SK-N-SH (cell line): Measurements from ENCODE around the gene SPTBN1. TPM values are rescaled to one million over a fixed set of nuclear protein-coding genes. Genes with fewer than 3 reads are reported as not detected.

Experiments
- CTCF ChIA-PET: fragments of 300-600, 350-600 bp; formaldehyde crosslinking; extraction: SDS; loops from one replicate; lab custom pipeline; 2021; lab: Yijun Ruan, JAX
- POLR2A ChIA-PET: fragments of 350-600 bp; sonication (Branson Sonifier 250); formaldehyde crosslinking; extraction: SDS; loops from one replicate; lab custom pipeline; 2020; ENCODE audit warnings: antibody characterized with exemption, inconsistent platforms; lab: Yijun Ruan, JAX
- DNase-seq: peaks from one replicate; pipeline ENCODE4 v3.0.0; 2012
- H2AFZ ChIP-seq: fragments of 200-600 bp; sonication (generic); 2 replicates; pipeline ENCODE4 v1.8.1; 2016; ENCODE audit warnings: antibody characterized with exemption, mild to moderate bottlenecking, low read depth
- H3F3A ChIP-seq: fragments of 200-600 bp; sonication (generic); replicated peaks from 2 replicates; pipeline ENCODE3; 2016; ENCODE audit warnings: antibody characterized with exemption, mild to moderate bottlenecking; ENCODE audit not compliant: insufficient read depth
- H3K27ac ChIP-seq, 2 experiments: fragments of 200-500 bp in 1 of 2; fragments of 200-600 bp in 1 of 2; sonication (Bioruptor generic) in 1 of 2; sonication (generic), shearing (Covaris generic) in 1 of 2; 2 replicates each; pipeline versions ENCODE4 v1.5.1 to v1.6.1; 2014 to 2016; ENCODE audit warnings: low read depth in 2 of 2, inconsistent platforms in 1 of 2, low read length in 1 of 2, mild to moderate bottlenecking in 1 of 2, mixed read lengths in 1 of 2
- H3K27me3 ChIP-seq: fragments of 200-600 bp; sonication (generic), shearing (Covaris generic); 2 replicates; pipeline ENCODE4 v1.6.1; 2016; ENCODE audit warnings: mixed run types; ENCODE audit not compliant: insufficient read depth
- H3K36me3 ChIP-seq, 2 experiments: fragments of 200-500 bp in 1 of 2; fragments of 200-600 bp in 1 of 2; sonication (Bioruptor generic) in 1 of 2; sonication (generic) in 1 of 2; replicated peaks in 1 of 2; 2 replicates each; pipeline versions ENCODE3 to v1.5.1; 2014 to 2016; ENCODE audit warnings: low read length in 1 of 2, mild to moderate bottlenecking in 1 of 2; ENCODE audit not compliant: insufficient read depth in 2 of 2, control insufficient read depth in 1 of 2
- H3K4me1 ChIP-seq, 2 experiments: fragments of 200-500 bp in 1 of 2; fragments of 200-600 bp in 1 of 2; sonication (Bioruptor generic) in 1 of 2; sonication (generic), shearing (Covaris generic) in 1 of 2; 2 replicates each; pipeline versions ENCODE4 v1.5.1 to v1.6.1; 2014 to 2016; ENCODE audit warnings: low read depth in 1 of 2, low read length in 1 of 2, mixed run types in 1 of 2; ENCODE audit not compliant: insufficient read depth in 2 of 2, control insufficient read depth in 1 of 2
- H3K4me2 ChIP-seq: fragments of 200-600 bp; sonication (generic), shearing (Covaris generic); 2 replicates; pipeline ENCODE4 v1.6.1; 2017; ENCODE audit warnings: mixed run types
- H3K4me3 ChIP-seq, 2 experiments: fragments of 200-500 bp in 1 of 2; fragments of 200-600 bp in 1 of 2; sonication (Bioruptor generic) in 1 of 2; sonication (generic), shearing (Covaris generic) in 1 of 2; 2 replicates each; pipeline versions ENCODE4 v1.5.1 to v1.8.1; 2014 to 2016; ENCODE audit warnings: low read depth in 2 of 2, inconsistent platforms in 1 of 2, low read length in 1 of 2, mild to moderate bottlenecking in 1 of 2, mixed read lengths in 1 of 2, moderate library complexity in 1 of 2
- H3K79me2 ChIP-seq: fragments of 200-600 bp; sonication (generic); 2 replicates; pipeline ENCODE4 v1.8.1; 2017; ENCODE audit warnings: mild to moderate bottlenecking; ENCODE audit not compliant: insufficient read depth
- H3K9ac ChIP-seq: fragments of 200-600 bp; sonication (generic); 2 replicates; pipeline ENCODE4 v1.6.1; 2017; ENCODE audit warnings: mixed run types
- H3K9me2 ChIP-seq: fragments of 200-600 bp; sonication (generic); 2 replicates; pipeline ENCODE4 v1.6.1; 2017; ENCODE audit warnings: mixed run types
- H3K9me3 ChIP-seq: fragments of 200-600 bp; sonication (generic); 2 replicates; pipeline ENCODE4 v1.6.1; 2017; ENCODE audit warnings: mixed run types, mild to moderate bottlenecking, moderate library complexity
- H4K20me1 ChIP-seq: fragments of 200-600 bp; sonication (generic); 2 replicates; pipeline ENCODE4 v1.6.1; 2017; ENCODE audit warnings: mild to moderate bottlenecking, mixed run types; ENCODE audit not compliant: insufficient read depth
- CHD2 ChIP-seq: fragments of 150-350 bp; IDR thresholded peaks from 2 replicates; pipeline ENCODE4 v1.6.1; 2018; ENCODE audit warnings: low read length; ENCODE audit not compliant: partially characterized antibody
- EP300 ChIP-seq, 2 experiments: IDR thresholded peaks; 2 replicates each; pipeline versions ENCODE4 v1.4.0 to v1.6.1; 2012; ENCODE audit warnings: borderline replicate concordance in 1 of 2, low read depth in 1 of 2, low read length in 1 of 2
- EZH2phosphoT487 ChIP-seq: fragments of 200-600 bp; sonication (generic); IDR thresholded peaks from 2 replicates; pipeline ENCODE4 v1.6.1; 2017; ENCODE audit warnings: low read depth, mixed run types, mild to moderate bottlenecking, antibody characterized with exemption, moderate library complexity, borderline replicate concordance
- FOXJ3 ChIP-seq: sonication (generic); formaldehyde crosslinking; IDR thresholded peaks from 2 replicates; pipeline ENCODE4 v1.5.1; 2020; ENCODE audit warnings: mild to moderate bottlenecking, missing genetic modification reagents
- FOXM1 ChIP-seq: IDR thresholded peaks from 2 replicates; pipeline ENCODE4 v1.4.0; 2012; ENCODE audit warnings: low read depth, mild to moderate bottlenecking
- GABPA ChIP-seq: IDR thresholded peaks from 2 replicates; pipeline ENCODE4 v1.4.0; 2012; ENCODE audit warnings: low read depth, mild to moderate bottlenecking
- GATA2 ChIP-seq: sonication (generic); formaldehyde crosslinking; IDR thresholded peaks from 2 replicates; pipeline ENCODE4 v1.5.0; 2020; ENCODE audit warnings: mild to moderate bottlenecking, missing genetic modification reagents
- JUND ChIP-seq: IDR thresholded peaks from 2 replicates; pipeline ENCODE4 v1.4.0; 2012
- MEF2A ChIP-seq: IDR thresholded peaks from 2 replicates; pipeline ENCODE4 v1.4.0; 2012; ENCODE audit warnings: low read depth, borderline replicate concordance
- MXI1 ChIP-seq: IDR thresholded peaks from 2 replicates; pipeline ENCODE4 v1.6.1; 2012; ENCODE audit warnings: mild to moderate bottlenecking, low read depth, low read length, improper control_type of control experiment
- PBX3 ChIP-seq: IDR thresholded peaks from 2 replicates; pipeline ENCODE4; 2012
- RCOR1 ChIP-seq: fragments of 150-350 bp; IDR thresholded peaks from 2 replicates; pipeline ENCODE4 v1.6.1; 2017; ENCODE audit warnings: antibody characterized with exemption, low read length
- RXRA ChIP-seq: IDR thresholded peaks from 2 replicates; pipeline ENCODE4 v1.4.0; 2012; ENCODE audit warnings: low read depth, mild to moderate bottlenecking, borderline replicate concordance
- TAF1 ChIP-seq: IDR thresholded peaks from 2 replicates; pipeline ENCODE4 v1.6.1; 2012; ENCODE audit warnings: low read depth, mild to moderate bottlenecking, low read length, moderate library complexity, borderline replicate concordance
- TEAD4 ChIP-seq: IDR thresholded peaks from 2 replicates; pipeline ENCODE4 v1.4.0; 2012; ENCODE audit warnings: mild to moderate bottlenecking, borderline replicate concordance; ENCODE audit not compliant: insufficient read depth
- USF1 ChIP-seq: IDR thresholded peaks from 2 replicates; pipeline ENCODE4 v1.4.0; 2012; ENCODE audit warnings: low read depth, borderline replicate concordance
- ZBTB33 ChIP-seq: IDR thresholded peaks from 2 replicates; pipeline ENCODE4 v1.4.0; 2012; ENCODE audit warnings: low read depth, borderline replicate concordance
- WGBS: methylation state at CpG from one replicate; pipeline ENCODE4 v1.1.6; 2017; ENCODE audit warnings: low lambda C conversion rate; 5-methylcytosine and 5-hydroxymethylcytosine counted together
- polyA plus RNA-seq, 3 experiments: library from polyadenylated mRNA; depleted of rRNA; stranded (reverse); fragments of >200 nt; gene quantifications; 2 replicates each; pipeline ENCODE4 v1.2.3, GENCODE V29; 2012
- TF ChIP-seq, protein P1 (sequence below): fragments of 200-600 bp; sonication (generic); IDR thresholded peaks from 2 replicates; pipeline ENCODE4 v1.6.1; 2017; ENCODE audit warnings: antibody characterized with exemption, mild to moderate bottlenecking, moderate library complexity
- TF ChIP-seq, protein P2 (sequence below): fragments of 150-350 bp; IDR thresholded peaks from 2 replicates; pipeline ENCODE4 v1.6.1; 2017; ENCODE audit warnings: antibody characterized with exemption, low read length, low read depth, borderline replicate concordance
- TF ChIP-seq, protein P3 (sequence below): fragments of 150-350 bp; IDR thresholded peaks from 2 replicates; pipeline ENCODE4 v1.6.1; 2016; ENCODE audit warnings: mild to moderate bottlenecking, low read depth, low read length

The SPTBN1 gene
- polyA plus RNA-seq, 1 of the 3 experiments (the other 2 are of a cell fraction): 29.1 TPM

DNA sequence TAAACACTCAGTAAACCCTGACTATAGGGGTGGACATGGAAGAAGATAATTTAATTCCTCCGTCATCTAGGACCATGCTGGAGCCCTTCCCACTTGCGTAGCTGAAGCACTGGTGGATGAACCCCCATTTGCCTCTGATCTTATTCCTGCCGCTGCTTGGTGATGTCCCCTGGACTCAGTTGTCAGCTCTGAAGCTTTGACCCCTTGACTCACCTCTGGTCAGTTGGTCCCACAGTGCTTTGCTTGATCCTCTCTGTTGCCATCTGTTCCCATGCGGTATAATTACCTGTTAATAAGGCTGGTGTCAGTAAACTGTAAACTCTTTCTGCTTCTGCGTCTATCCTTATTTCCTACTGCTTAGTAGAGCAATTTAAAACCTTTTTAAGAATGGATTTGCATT, 126.9 kb downstream of the SPTBN1 start (continued):
- TF ChIP-seq TAF1 (no peak), FOXM1 (no peak), TEAD4 (no peak)

DNA sequence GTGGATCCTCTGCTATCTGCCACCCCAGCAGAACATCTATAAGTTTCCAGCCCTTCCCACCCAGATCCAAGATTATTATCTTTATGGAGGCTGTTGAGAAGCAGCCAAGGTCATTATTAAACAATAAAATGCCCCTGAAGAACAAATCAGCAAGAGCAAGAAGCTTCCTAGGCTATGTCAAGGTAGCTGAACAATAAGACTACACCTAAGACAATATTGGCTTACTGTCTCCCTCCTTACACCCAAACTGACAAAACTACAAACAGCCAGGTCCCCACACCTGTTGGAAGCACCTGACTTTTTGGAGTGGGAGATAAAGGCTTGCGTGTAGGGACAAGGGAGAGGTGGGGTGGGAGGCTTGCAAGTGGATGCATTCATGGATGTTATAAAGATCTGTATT, 128.5 kb downstream of the SPTBN1 start:
- Histone ChIP-seq H3K4me3 (no peak overlapping the region), H2AFZ (no peak overlapping the region), H3K4me2 (no peak overlapping the region), H3K4me1 (peaks cover 41 to 47% of the 10 kb centered on the region in 2 experiments; a peak in 3 of 4 replicates), H3K9me3 (no peaks in the 10 kb centered on the region), H3K79me2 (peaks cover 96% of the 10 kb centered on the region), H3K27me3 (no peaks in the 10 kb centered on the region), H3K27ac (no peak overlapping the region; a peak in 1 of 4 replicates), H3K36me3 (peaks cover 4 to 9% of the 10 kb centered on the region in 2 experiments), H4K20me1 (peaks cover 73% of the 10 kb centered on the region), H3F3A (peaks cover 11% of the 10 kb centered on the region), H3K9ac (no peak overlapping the region), H3K9me2 (no peaks in the 10 kb centered on the region)
- DNase-seq: no peak
- POLR2A ChIA-PET: no interaction called here
- 95% methylated on average over 1 of the region's 1 CpG for WGBS
- CTCF ChIA-PET: no interaction called here
- TF ChIP-seq CHD2 (no peak), MXI1 (no peak), PBX3 (no peak), RXRA (no peak), JUND (no peak), USF1 (no peak), GABPA (no peak), GATA2 (CRISPR knock-in tag) (no peak), ZBTB33 (no peak), MEF2A (no peak), TAF1 (no peak), EP300 (IDR thresholded peaks at IDR 0.05; ENCODE audit: borderline replicate concordance in 1 of 2, low read depth in 1 of 2, low read length in 1 of 2) (no peak), EZH2phosphoT487 (no peak), TEAD4 (no peak), RCOR1 (no peak), FOXJ3 (no peak)
- TF ChIP-seq, protein P1, sequence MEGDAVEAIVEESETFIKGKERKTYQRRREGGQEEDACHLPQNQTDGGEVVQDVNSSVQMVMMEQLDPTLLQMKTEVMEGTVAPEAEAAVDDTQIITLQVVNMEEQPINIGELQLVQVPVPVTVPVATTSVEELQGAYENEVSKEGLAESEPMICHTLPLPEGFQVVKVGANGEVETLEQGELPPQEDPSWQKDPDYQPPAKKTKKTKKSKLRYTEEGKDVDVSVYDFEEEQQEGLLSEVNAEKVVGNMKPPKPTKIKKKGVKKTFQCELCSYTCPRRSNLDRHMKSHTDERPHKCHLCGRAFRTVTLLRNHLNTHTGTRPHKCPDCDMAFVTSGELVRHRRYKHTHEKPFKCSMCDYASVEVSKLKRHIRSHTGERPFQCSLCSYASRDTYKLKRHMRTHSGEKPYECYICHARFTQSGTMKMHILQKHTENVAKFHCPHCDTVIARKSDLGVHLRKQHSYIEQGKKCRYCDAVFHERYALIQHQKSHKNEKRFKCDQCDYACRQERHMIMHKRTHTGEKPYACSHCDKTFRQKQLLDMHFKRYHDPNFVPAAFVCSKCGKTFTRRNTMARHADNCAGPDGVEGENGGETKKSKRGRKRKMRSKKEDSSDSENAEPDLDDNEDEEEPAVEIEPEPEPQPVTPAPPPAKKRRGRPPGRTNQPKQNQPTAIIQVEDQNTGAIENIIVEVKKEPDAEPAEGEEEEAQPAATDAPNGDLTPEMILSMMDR: no peak
- TF ChIP-seq, protein P2, sequence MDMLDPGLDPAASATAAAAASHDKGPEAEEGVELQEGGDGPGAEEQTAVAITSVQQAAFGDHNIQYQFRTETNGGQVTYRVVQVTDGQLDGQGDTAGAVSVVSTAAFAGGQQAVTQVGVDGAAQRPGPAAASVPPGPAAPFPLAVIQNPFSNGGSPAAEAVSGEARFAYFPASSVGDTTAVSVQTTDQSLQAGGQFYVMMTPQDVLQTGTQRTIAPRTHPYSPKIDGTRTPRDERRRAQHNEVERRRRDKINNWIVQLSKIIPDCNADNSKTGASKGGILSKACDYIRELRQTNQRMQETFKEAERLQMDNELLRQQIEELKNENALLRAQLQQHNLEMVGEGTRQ: no peak
- TF ChIP-seq, protein P3, sequence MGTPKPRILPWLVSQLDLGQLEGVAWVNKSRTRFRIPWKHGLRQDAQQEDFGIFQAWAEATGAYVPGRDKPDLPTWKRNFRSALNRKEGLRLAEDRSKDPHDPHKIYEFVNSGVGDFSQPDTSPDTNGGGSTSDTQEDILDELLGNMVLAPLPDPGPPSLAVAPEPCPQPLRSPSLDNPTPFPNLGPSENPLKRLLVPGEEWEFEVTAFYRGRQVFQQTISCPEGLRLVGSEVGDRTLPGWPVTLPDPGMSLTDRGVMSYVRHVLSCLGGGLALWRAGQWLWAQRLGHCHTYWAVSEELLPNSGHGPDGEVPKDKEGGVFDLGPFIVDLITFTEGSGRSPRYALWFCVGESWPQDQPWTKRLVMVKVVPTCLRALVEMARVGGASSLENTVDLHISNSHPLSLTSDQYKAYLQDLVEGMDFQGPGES: no peak
